ENCODE results near the gene HOXB13.

- TF ChIP-seq POLR2A (IDR thresholded peaks at IDR 0.05; ENCODE audit: low read depth, low read length) (no peak), CTCF (IDR thresholded peaks at IDR 0.05; ENCODE audit: extremely low read depth in 1 of 2, insufficient read depth in 1 of 2, low read depth in 1 of 2, low read length in 2 of 2) (no peak), EZH2 (IDR thresholded peaks at IDR 0.05; ENCODE audit: borderline replicate concordance, low read depth, low read length, severe bottlenecking) (peak; percentile 29), GATA2 (IDR thresholded peaks at IDR 0.05; ENCODE audit: insufficient read depth, insufficient read length, low read depth, low read length) (no peak), POLR2AphosphoS5 (IDR thresholded peaks at IDR 0.05; ENCODE audit: insufficient read depth, low read depth, low read length) (no peak), MAX (IDR thresholded peaks at IDR 0.05; ENCODE audit: insufficient read depth, insufficient read length) (no peak), FOS (IDR thresholded peaks at IDR 0.05; ENCODE audit: borderline replicate concordance, insufficient read depth, low read length) (no peak)
Observed at GRCh38 chr17:48720266-48721008, 8.1 kb downstream of the HOXB13 start.

Measured in endothelial cell of umbilical vein (primary cell).